ENCODE results near the gene USP32.
A peak's percentile ranks its signal among the peaks of the same experiment; 100 is the strongest.

Gene USP32

DNA sequence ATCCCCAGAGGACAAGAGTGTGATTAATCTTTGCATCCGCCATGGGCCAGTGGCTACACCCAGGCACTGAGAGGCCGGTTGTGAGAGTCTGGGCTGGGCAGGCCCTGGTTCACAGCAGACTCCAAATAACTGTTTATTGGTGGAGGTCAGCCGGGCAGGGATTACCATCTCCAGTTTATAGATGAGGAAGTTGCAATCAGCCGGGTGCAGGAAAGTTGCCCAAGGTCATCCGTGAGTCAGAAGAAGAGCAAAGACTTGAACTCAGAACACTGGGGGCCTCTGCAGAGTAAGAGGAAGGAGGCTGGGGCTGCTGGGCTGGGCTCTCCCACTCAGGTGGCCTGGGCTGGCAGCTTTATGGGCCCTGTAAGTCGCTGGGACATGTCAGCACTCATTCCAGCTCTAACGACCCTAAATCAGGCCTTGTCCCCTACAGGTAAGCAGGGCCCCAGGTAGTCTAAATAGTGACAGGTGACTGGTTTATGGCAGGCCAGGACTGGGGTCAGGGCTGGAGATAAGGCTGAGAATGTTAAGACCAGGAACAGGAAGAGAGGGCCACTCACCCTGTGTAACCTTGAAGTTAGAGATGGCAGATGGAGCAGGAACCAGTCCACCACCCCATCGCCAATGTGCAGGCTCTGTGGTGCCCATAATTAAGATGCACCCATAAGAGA lies 244.2 kb downstream of the USP32 start:
- no peak for DNase-seq (ENCODE audit: low read depth)
- no peak overlapping the region for H3K4me3 ChIP-seq (ENCODE audit: low read depth, low read length)

DNA sequence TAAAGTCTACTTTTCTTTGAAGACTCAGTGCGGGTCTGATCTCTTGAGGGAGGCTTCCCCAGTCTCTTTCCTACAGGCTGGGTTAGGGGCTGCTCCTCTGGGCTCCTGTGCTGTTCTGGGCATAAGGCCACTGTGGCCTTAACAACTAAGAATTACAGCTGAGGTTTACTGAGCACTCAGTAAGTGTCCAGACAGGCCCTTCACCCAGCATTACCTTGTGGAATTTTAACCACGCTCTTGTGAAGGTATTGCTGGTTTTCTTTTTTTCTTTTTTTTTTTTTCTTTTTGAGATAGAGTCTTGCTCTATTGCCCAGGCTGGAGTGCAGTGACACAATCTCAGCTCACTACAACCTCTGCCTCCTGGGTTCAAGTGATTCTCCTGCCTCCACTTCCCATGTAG lies 245.7 kb downstream of the USP32 start:
- no peak overlapping the region for H3K4me3 ChIP-seq (ENCODE audit: low read depth, low read length)
- no peak for DNase-seq (ENCODE audit: low read depth)

GRCh38 chr17:60145006-60145935 lies 246.7 kb downstream of the USP32 start:
- H3K4me3 ChIP-seq (ENCODE audit: low read depth, low read length), result no peak overlapping the region
- no peak for DNase-seq (ENCODE audit: low read depth)

DNA sequence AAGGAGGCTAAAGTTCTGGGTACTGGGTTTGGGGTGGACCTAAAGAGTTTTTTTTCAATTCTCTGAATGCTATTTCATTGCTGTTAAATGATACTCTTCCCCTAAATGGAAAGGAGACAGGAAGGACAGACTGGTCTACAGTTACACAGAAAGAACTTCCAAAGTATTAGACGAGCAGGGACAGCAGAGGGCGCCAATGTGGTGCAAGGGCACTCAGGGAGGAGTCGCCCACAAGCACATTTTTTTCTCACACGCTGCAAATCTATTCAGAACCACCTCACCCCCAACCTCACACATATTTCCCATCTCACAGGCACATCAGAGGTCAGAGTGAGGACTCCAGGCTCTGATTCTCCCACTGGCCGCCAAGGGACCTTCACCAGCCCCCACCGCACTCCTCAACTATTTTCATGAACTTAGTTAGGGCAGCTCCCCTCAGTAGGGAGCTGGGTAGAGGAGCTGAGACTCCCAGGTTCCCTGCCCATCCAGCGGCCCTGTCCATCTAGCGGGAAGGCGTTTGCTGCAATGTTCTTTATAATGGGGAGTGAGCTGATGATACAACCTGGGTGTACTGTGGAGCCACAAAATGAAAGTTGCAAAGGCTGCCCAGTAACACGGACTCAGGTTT lies 248.9 kb downstream of the USP32 start:
- H3K4me3 ChIP-seq (ENCODE audit: low read depth, low read length), result no peak overlapping the region
- peak; percentile 61 for DNase-seq (ENCODE audit: low read depth)

DNA sequence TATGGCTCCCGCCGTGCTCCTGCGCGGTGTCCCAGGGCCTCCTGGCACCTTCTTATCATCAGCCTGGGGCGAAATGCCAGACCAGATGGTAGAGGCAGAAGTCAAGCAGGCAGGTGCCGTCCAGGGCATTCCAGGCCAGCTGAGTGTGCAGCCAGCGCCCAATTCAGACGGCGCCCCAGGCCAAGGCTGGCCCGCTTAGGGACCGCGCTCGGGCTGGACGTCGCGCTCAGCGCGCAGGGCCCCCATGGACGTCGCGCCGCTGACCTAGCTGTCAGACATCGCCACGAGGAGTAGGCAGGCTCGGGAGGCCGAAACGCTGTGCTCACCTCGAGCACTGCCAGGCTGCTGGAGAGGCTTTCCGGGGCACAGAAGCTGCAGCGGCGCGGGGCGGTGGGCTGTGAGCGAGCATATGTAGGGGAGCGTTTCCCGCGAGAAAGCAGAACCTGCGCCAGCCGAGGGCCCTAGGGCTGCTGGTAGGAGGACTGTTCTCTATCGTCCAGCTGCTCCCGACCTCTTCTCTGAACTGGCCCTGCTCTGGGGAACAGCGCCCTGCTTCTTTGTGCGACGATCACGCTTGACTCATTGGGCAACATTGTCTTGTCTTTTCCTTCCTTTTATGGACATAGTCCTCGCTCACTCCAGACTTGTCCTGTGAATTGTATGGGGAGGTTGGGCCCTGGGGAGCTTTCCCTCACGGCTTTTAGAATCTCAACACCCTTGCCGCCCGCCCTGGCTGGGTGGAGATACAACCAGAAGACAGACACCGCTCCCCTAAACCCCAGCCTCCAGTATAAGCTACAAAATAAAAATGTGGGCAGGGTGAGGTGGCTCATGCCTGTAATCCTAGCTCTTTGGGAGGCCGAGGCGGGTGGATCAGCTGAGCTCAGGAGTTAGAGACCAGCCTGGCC lies 250.6 kb downstream of the USP32 start:
- no peak for DNase-seq (ENCODE audit: low read depth)
- H3K4me3 ChIP-seq (ENCODE audit: low read depth, low read length), result no peak overlapping the region

- DNase-seq (ENCODE audit: low read depth), result no peak
- H3K4me3 ChIP-seq (ENCODE audit: low read depth, low read length), result peak overlapping the region; percentile 24
Measured at GRCh38 chr17:60139438-60140285, 252.3 kb downstream of the USP32 start.

DNA sequence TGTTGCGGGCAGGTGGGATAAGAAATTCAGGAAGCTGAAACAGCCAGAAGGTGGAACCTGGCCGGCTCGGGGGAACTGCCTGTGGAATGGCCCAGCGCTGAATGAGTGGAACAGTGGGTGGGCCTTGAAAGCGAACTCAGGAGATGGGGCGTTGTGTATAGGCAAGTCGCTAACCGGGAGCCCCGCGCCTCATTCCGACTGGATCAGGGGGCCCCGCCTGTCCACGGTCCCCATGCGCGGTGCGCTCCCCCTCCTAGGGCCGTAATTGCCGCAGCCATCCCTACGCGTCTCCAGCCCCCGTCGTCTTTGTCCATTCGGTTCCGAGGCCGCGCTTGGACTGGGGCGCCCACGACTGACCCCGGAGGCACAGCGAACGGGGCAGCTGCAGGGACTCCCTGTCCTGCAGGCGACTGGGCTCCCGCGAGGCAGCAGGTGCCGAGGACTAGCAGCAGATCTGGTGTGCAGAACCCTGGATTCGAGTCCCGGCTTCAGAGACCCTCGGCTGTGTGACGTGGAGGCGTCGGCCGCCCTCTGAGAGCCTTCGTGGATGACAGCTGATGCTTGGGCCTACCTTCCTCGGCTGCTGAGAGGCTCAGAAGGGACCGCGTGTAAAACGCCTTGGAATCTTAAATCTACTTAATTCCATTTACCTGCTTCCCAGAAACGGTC lies 253.0 kb downstream of the USP32 start:
- no peak overlapping the region for H3K4me3 ChIP-seq (ENCODE audit: low read depth, low read length)

GRCh38 chr17:60137731-60138130 lies 254.2 kb downstream of the USP32 start:
- H3K4me3 ChIP-seq (ENCODE audit: low read depth, low read length), result no peak overlapping the region
- no peak for DNase-seq (ENCODE audit: low read depth)

More for the DNA sequence above, 253.0 kb downstream of the USP32 start:
- no peak for DNase-seq (ENCODE audit: low read depth)

DNA sequence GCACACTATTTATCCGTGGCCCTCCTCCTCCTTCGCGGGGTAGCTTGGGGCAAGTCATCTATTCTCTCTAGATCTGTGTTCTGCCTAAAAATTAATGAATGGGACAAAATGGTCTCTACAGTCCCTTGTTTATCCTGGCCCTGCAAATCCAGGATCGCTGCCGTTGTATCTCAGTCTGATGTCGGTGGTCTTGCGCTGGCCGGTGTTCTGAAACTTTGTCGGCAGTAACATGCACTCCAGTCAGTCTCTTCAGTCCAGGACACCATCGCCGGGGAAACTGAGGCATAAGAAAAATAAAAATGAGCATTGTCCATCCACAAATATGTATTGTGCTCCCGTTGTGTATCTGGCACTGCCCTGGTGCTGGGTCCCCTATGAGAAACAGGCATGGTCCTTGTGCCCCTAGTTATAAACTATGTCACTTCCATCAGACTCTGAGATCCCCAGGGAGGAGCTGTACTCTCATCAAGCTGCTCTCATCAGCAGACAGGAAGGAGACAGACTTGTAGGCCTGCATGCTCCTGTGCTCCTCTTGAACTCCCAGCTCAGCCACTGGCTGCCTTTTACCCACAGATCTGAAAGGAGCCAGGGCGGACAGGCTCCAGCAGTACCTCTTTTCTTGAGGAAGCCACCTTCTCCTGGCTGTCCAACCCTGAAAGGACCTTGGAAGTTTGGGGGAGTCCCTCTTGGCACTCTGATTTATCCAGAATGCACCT lies 255.8 kb downstream of the USP32 start:
- peak overlapping the region; percentile 81 for H3K4me3 ChIP-seq (ENCODE audit: low read depth, low read length)
- DNase-seq (ENCODE audit: low read depth), result no peak

- peak overlapping the region; percentile 81 for H3K4me3 ChIP-seq (ENCODE audit: low read depth, low read length)
Measured at GRCh38 chr17:60135151-60135950, 256.6 kb downstream of the USP32 start.

GRCh38 chr17:60134396-60135150 lies 257.4 kb downstream of the USP32 start:
- DNase-seq (ENCODE audit: low read depth), result no peak
- peak overlapping the region; percentile 81 for H3K4me3 ChIP-seq (ENCODE audit: low read depth, low read length)

More at GRCh38 chr17:60135151-60135950, 256.6 kb downstream of the USP32 start:
- DNase-seq (ENCODE audit: low read depth), result peak; percentile 76

DNA sequence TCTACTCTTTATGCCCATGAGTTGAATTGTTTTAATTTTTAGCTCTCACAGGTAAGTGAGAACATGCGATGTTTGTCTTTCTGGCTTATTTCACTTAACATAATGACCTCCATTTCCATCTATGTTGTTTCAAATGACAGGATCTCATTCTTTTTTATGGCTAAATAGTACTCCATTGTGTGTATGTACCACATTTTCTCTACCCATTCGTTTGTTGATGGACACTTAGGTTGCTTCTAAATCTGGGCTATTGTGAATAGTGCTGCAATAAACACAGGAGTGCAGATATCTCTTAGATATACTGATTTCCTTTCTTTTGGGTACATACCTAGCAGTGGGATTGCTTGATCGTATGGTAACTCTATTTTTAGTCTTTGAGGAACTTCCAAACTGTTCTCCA lies 261.5 kb downstream of the USP32 start:
- no peak overlapping the region for H3K4me3 ChIP-seq (ENCODE audit: low read depth, low read length)
- no peak for DNase-seq (ENCODE audit: low read depth)

GRCh38 chr17:60129164-60129563 lies 262.8 kb downstream of the USP32 start:
- no peak for DNase-seq (ENCODE audit: low read depth)

More at GRCh38 chr17:60129164-60129563, 262.8 kb downstream of the USP32 start:
- H3K4me3 ChIP-seq (ENCODE audit: low read depth, low read length), result no peak overlapping the region

Measured in skeletal muscle cell (primary cell).